Uterus (tissue), 2 donors: Measurements from ENCODE around the gene MGRN1.
"Not testable (repeated sequence)": the region's sequence is repeated elsewhere in the genome, so short reads cannot be mapped to it uniquely, and the experiment has no call there.

ENCODE experiments used
- POLR2A ChIP-seq, 2 donors: fragments of 450-650 bp; IDR thresholded peaks; one replicate each; pipeline ENCODE4 v1.6.1; 2016; ENCODE audit warnings: antibody characterized with exemption in 2 of 2, mild to moderate bottlenecking in 1 of 2, moderate library complexity in 1 of 2
- TF ChIP-seq, protein P1 (sequence below), 4 experiments: fragments of 200-600 bp in 2 of 4; fragments of 450-650 bp in 2 of 4; sonication (generic) in 2 of 4; IDR thresholded peaks; one replicate each; pipeline ENCODE4 v1.5.1; 2016 to 2019; ENCODE audit warnings: antibody characterized with exemption in 4 of 4, mild to moderate bottlenecking in 2 of 4, moderate library complexity in 1 of 4

DNA sequence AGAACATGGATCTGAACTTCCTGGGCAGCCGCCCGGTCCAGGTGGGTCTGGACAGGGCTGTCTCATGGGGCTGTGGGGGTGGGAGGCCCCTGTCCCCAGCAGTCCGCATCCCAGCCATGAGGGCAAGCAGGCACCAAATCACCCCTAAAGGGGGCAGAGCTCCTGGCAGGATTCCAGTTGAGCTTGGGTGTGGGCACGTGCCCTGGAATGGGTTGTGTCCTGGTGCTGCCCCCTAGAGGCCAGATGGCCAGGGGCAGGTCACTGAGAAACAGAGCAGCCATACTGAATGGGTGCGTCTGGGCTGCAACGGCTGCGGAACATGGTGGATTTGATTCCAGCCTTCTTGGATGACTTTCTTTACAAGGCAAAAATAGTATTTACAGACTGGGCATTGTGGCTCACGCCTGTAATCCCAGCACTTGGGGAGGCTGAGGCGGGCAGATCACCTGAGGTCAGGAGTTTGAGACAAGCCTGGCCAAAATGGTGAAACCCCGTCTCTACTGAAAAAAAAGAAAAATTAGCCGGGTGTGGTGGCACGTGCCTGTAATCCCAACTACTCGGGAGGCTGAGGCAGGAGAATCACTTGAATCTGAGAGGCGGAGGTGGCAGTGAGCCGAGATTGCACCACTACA, 25.9 kb downstream of the MGRN1 start:
- TF ChIP-seq, protein P1, sequence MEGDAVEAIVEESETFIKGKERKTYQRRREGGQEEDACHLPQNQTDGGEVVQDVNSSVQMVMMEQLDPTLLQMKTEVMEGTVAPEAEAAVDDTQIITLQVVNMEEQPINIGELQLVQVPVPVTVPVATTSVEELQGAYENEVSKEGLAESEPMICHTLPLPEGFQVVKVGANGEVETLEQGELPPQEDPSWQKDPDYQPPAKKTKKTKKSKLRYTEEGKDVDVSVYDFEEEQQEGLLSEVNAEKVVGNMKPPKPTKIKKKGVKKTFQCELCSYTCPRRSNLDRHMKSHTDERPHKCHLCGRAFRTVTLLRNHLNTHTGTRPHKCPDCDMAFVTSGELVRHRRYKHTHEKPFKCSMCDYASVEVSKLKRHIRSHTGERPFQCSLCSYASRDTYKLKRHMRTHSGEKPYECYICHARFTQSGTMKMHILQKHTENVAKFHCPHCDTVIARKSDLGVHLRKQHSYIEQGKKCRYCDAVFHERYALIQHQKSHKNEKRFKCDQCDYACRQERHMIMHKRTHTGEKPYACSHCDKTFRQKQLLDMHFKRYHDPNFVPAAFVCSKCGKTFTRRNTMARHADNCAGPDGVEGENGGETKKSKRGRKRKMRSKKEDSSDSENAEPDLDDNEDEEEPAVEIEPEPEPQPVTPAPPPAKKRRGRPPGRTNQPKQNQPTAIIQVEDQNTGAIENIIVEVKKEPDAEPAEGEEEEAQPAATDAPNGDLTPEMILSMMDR (IDR thresholded peaks at IDR 0.05) = peak in 3 of 4 experiments; percentile 29 to 42 (median 31)
- TF ChIP-seq POLR2A (IDR thresholded peaks at IDR 0.05) = not testable (repeated sequence)
